SIG-M5 treated with dmso at 0.1 percent for 504 hours (cell line): Measurements from ENCODE around the gene RNF145.
"Not testable (repeated sequence)": the region's sequence is repeated elsewhere in the genome, so short reads cannot be mapped to it uniquely, and the experiment has no call there.

ENCODE experiments used
- DNase-seq: peaks from one replicate; lab custom pipeline; 2025; ENCODE audit not compliant: unreplicated experiment; lab: John Stamatoyannopoulos, UW

RNF145 gene

DNA sequence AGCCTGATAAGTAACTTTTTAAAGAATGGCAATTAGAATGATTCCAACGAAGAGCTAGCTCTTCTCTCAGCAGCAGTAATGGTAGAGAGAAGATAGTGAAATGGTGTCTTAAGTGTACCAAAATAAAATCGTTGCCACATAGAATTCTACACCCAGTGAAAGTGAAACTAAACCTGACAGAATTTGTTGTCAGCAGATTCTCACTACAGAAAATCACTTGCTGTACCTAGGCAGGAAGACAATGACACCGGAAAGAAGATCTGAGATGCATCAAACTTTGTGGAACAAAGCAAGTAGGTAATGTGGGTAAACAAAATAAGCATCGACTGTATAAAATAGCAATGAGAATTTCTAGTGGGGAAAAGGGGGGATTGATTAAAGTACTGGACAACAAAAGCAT lies 88.9 kb downstream of the RNF145 start:
- DNase-seq: no peak

DNA sequence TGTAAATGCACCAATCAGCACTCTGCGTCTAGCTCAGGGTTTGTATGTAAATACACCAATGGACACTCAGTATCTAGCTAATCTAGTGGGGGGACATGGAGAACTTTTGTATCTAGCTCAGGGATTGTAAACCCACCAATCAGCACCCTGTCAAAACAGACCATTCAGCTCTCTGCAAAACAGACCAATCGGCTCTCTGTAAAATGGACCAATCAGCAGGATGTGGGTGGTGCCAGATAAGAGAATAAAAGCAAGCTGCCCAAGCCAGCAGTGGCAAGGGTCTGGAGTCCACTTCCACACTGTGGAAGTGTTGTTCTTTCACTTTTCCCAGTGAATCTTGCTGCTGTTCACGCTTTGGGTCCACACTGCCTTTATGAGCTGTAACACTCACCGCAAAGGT lies 89.5 kb downstream of the RNF145 start:
- not testable (repeated sequence) for DNase-seq

DNA sequence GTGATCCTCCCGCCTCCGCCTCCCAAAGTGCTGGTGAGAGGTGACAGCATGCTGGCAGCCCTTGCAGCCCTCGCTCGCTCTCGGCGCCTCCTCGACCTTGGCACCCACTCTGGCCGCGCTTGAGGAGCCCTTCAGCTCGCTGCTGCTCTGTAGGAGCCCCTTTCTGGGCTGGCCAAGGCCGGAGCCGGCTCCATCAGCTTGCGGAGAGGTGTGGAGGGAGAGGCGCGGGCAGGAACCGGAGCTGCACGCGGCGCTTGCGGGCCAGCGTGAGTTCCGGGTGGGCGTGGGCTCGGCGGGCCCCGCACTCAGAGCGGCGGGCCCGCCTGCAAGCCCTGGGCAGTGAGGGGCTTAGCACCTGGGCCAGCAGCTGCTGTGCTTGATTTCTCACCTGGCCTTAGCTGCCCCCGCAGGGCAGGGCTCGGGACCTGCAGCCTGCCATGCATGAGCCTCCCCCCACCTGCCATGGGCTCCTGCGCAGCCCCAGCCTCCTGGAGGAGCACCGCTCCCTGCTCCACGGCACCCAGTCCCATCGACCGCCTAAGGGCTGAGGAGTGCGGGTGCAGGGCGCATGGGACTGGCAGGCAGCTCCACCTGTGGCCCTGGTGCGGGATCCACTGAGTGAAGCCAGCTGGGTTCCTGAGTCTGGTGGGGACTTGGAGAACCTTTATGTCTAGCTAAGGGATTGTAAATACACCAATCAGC lies 90.2 kb downstream of the RNF145 start:
- not testable (repeated sequence) for DNase-seq

DNA sequence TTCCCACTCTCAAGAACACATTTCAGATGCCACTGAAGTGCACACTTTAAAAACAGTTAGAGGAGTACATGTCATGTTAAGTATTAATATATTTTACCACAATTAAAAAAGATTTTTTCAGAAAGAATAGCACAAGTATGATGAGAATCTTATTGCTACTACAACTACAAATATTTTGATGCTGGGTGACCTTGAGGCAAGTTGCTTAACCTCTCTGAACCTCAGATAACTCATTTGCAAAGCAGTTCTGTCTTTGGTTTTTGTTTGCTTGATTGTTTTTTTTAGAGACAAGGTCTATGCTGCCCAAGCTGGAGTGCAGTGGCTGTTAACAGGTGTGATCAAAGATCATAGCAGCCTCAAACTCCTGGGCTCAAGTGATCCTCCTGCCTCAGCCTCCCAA lies 95.9 kb downstream of the RNF145 start:
- no peak for DNase-seq

DNA sequence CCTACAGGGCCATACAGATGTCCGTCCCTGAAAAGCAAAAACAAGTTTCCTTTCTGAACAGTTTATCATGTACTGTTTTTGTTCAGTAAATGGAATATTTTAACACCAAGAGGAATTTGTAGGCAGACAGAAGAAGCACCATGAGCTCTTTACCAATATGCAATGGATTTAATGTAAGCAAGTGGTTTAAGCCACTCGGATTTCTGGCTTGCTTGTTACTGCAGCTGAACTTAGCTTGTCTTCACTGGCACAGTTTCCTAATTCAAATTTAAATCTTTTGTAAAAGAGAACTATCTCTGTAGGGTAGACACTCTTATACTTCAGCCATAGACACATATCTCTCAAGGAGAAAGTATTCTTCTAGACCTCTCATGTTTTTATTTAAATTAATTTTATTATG lies 96.9 kb downstream of the RNF145 start:
- DNase-seq: no peak
